Activated B cell treated with CpG ODN at 0.5 μM for 24 hours (primary cell): ENCODE results near the gene LAMA5. TPM values are rescaled to one million over a fixed set of nuclear protein-coding genes. Genes with fewer than 3 reads are reported as not detected.

Experiments
- ATAC-seq: fragments of 200-7000 bp; cut with Tn5 transposase; one replicate; pipeline ENCODE4 v1.10.0; 2021; ENCODE audit warnings: low read depth, mild to moderate bottlenecking, moderate library complexity
- CTCF ChIA-PET: fragments of 350-600 bp; sonication (Branson Sonifier 250); formaldehyde crosslinking; loops from one replicate; lab custom pipeline; 2021; ENCODE audit warnings: antibody characterized with exemption; lab: Charles Lee
- POLR2A ChIA-PET: fragments of 350-600 bp; sonication (Branson Sonifier 250); formaldehyde crosslinking; loops from one replicate; lab custom pipeline; 2021; ENCODE audit warnings: antibody characterized with exemption; lab: Charles Lee
- DNase-seq: peaks from one replicate; pipeline ENCODE4 v3.0.0; 2022
- H3K27ac Mint-ChIP-seq: one replicate; pipeline ENCODE4 v1.8.0; 2020; ENCODE audit warnings: mixed read lengths
- H3K27me3 Mint-ChIP-seq: one replicate; pipeline ENCODE4 v1.8.0; 2021; ENCODE audit warnings: mixed read lengths
- H3K36me3 Mint-ChIP-seq: one replicate; pipeline ENCODE4 v1.8.0; 2021; ENCODE audit warnings: low read depth, mixed read lengths
- H3K4me1 Mint-ChIP-seq: one replicate; pipeline ENCODE4 v1.8.0; 2021; ENCODE audit warnings: mixed read lengths
- H3K4me3 Mint-ChIP-seq: one replicate; pipeline ENCODE4 v1.8.0; 2020; ENCODE audit warnings: mild to moderate bottlenecking, mixed read lengths
- H3K9me3 Mint-ChIP-seq: one replicate; pipeline ENCODE4 v1.8.0; 2020; ENCODE audit warnings: mixed read lengths
- CTCF ChIP-seq: fragments of 200-600 bp; IDR thresholded peaks from one replicate; pipeline ENCODE4 v1.8.0; 2022; ENCODE audit warnings: antibody characterized with exemption, mild to moderate bottlenecking
- intact Hi-C: fragments of 100-400 bp; cut with micrococcal nuclease; formaldehyde crosslinking; loops from one replicate; pipeline ENCODE4 v1.15.1; 2024
- total RNA-seq: library from RNA; stranded (reverse); gene quantifications from 2 replicates; pipeline ENCODE4 v1.2.3, GENCODE V29; 2022

Gene LAMA5
- total RNA-seq, 1 donor from 2014 or later, result 24.8 TPM

GRCh38 chr20:62313460-62314338 is 53.4 kb downstream of the LAMA5 start:
- POLR2A ChIA-PET, result no interaction called here
- H3K4me3 Mint-ChIP-seq, result no peak overlapping the region
- no peaks in the 10 kb centered on the region for H3K4me1 Mint-ChIP-seq
- intact Hi-C loops, result no loop called here
- CTCF ChIA-PET, result no interaction called here
- peaks cover 10% of the 10 kb centered on the region for H3K36me3 Mint-ChIP-seq
- no peaks in the 10 kb centered on the region for H3K27me3 Mint-ChIP-seq
- ATAC-seq, result no peak
- no peak for DNase-seq
- H3K9me3 Mint-ChIP-seq, result no peaks in the 10 kb centered on the region
- no peak for TF ChIP-seq CTCF
- H3K27ac Mint-ChIP-seq, result no peak overlapping the region

GRCh38 chr20:62313021-62313420 is 54.1 kb downstream of the LAMA5 start:
- TF ChIP-seq CTCF, result no peak
- intact Hi-C loops, result no loop called here
- no peaks in the 10 kb centered on the region for H3K4me1 Mint-ChIP-seq
- no peaks in the 10 kb centered on the region for H3K27me3 Mint-ChIP-seq
- no peak for DNase-seq
- POLR2A ChIA-PET, result no interaction called here
- CTCF ChIA-PET, result no interaction called here
- no peaks in the 10 kb centered on the region for H3K9me3 Mint-ChIP-seq
- ATAC-seq, result no peak
- H3K4me3 Mint-ChIP-seq, result no peak overlapping the region
- H3K27ac Mint-ChIP-seq, result no peak overlapping the region
- peaks cover 17% of the 10 kb centered on the region for H3K36me3 Mint-ChIP-seq

DNA sequence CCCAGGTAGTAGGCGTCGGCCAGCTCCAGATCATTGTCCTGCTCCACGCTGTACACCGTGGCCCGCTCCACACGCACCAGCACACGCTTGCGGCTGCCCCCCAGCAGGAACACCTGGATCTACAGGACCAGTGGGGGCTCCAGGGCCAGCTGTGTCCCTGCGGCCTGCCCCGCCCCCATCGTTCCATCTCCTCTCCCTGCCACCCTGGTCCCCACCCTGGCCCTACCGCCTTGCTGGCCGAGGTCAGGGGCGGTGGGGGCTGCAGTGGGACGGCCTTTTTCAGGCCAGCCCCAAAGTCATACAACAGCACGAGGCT is 54.5 kb downstream of the LAMA5 start:
- intact Hi-C loops, result no loop called here
- no peak overlapping the region for H3K27ac Mint-ChIP-seq
- no peak for TF ChIP-seq CTCF
- POLR2A ChIA-PET, result interaction anchor here (0.5 kb wide), 1 partner anchor 22 kb away, joined by 3 read pairs; no protein-coding TSS in a partner anchor
- CTCF ChIA-PET, result no interaction called here
- H3K36me3 Mint-ChIP-seq, result peaks cover 21% of the 10 kb centered on the region
- DNase-seq (no peak), ATAC-seq (no peak)
- no peaks in the 10 kb centered on the region for H3K9me3 Mint-ChIP-seq
- no peaks in the 10 kb centered on the region for H3K4me1 Mint-ChIP-seq
- H3K4me3 Mint-ChIP-seq, result no peak overlapping the region
- H3K27me3 Mint-ChIP-seq, result no peaks in the 10 kb centered on the region

DNA sequence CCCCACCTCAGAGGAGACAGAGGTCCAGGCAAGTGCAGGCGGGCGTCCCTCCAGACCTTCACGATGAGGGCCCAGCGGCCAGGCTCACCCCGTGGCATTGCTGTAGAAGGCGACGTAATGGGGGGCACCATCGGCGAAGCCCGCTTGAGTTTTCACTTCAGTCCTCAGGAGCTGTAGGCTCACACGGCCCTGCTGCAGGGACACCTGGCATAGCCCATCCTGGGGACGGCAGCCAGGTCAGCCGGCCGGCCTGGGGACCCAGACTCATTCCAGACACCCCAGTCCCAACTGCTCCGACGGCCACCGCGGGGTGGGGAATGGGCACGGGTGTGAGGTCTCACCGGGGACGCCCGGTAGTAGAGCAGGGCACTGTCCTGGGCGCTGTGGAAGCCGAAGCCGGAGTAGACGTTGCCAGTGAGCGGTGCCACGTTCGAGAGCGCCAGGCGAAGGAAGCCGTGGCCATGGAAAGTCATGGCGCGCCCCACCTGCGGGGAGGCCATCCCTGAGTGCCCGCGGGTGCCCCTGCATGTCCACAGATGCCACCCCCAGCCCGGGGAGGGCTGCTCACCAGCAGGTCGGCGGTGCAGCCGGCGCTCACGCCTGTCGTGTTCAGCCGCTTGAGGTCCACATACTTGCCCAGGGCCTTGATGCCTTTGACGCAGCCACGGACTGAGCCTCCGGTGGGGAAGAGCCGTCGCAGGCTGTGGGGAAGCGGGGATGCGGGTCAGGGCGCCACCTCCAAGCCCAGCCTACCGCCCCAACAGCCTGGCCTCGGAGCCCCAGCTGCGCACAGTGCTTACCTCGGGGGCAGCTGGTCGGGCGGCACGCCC is 55.1 kb downstream of the LAMA5 start:
- CTCF ChIA-PET, result no interaction called here
- no peak for ATAC-seq
- Mint-ChIP-seq H3K9me3 (no peaks in the 10 kb centered on the region), H3K4me1 (no peaks in the 10 kb centered on the region), H3K27me3 (no peaks in the 10 kb centered on the region), H3K4me3 (no peak overlapping the region), H3K36me3 (peaks cover 27% of the 10 kb centered on the region), H3K27ac (no peak overlapping the region)
- intact Hi-C loops, result no loop called here
- no peak for DNase-seq
- TF ChIP-seq CTCF, result no peak
- POLR2A ChIA-PET, result interaction anchor here (0.5 kb wide), 1 partner anchor 22 kb away, joined by 3 read pairs; no protein-coding TSS in a partner anchor

DNA sequence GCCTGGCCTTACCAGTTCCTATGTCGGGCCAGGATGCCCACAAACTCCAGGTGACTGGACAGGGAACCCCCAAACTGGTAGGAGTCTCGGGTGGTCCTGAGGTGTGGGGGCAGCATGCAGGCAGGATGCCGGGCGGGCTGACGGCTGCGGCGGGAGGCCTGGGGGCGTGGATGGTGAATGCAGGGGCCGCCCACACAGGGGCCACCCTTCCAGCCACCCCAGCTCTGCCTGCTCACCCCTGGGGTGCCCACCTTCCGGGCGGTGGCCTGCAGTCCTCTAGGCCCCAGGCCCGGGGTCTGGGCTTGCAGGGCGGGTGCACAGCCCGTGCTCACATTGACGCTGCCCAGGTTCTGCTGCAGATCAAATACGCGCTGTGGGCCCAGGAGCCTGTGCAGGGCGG is 56.0 kb downstream of the LAMA5 start:
- Mint-ChIP-seq H3K4me3 (no peak overlapping the region), H3K4me1 (no peaks in the 10 kb centered on the region), H3K27ac (no peak overlapping the region), H3K36me3 (peaks cover 26% of the 10 kb centered on the region), H3K9me3 (no peaks in the 10 kb centered on the region), H3K27me3 (no peaks in the 10 kb centered on the region)
- ChIA-PET CTCF (no interaction called here), POLR2A (no interaction called here)
- ATAC-seq (no peak), DNase-seq (no peak)
- no peak for TF ChIP-seq CTCF
- intact Hi-C loops, result no loop called here
